Skeletal muscle tissue (tissue), 5 donors: Measurements from ENCODE around the gene DHX30. TPM values are rescaled to one million over a fixed set of nuclear protein-coding genes. Genes with fewer than 3 reads are reported as not detected.

ENCODE experiments used
- H3K27ac ChIP-seq: one replicate; pipeline ENCODE4 v1.7.0; 2013; ENCODE audit warnings: mild to moderate bottlenecking, low read depth, low read length, inconsistent platforms
- H3K27me3 ChIP-seq, 3 donors: one replicate each; pipeline ENCODE4 v1.7.0; 2013; ENCODE audit warnings: low read length in 3 of 3; ENCODE audit not compliant: control insufficient read depth in 3 of 3, insufficient read depth in 3 of 3
- H3K36me3 ChIP-seq, 3 donors: one replicate each; pipeline ENCODE4 v1.7.0; 2013; ENCODE audit warnings: low read length in 3 of 3; ENCODE audit not compliant: control insufficient read depth in 3 of 3, insufficient read depth in 3 of 3
- H3K4me1 ChIP-seq, 3 donors: one replicate each; pipeline ENCODE4 v1.7.0; 2013; ENCODE audit warnings: low read length in 3 of 3, mild to moderate bottlenecking in 3 of 3; ENCODE audit not compliant: control insufficient read depth in 3 of 3, insufficient read depth in 3 of 3
- H3K4me3 ChIP-seq, 3 donors: one replicate each; pipeline ENCODE4 v1.7.0; 2013; ENCODE audit warnings: low read length in 3 of 3
- H3K9ac ChIP-seq, 3 donors: one replicate each; pipeline ENCODE4 v1.7.0; 2013; ENCODE audit warnings: low read length in 3 of 3, mild to moderate bottlenecking in 3 of 3, moderate library complexity in 2 of 3, low read depth in 1 of 3
- H3K9me3 ChIP-seq, 3 donors: one replicate each; pipeline ENCODE4 v1.7.0; 2013; ENCODE audit warnings: low read length in 3 of 3; ENCODE audit not compliant: control insufficient read depth in 3 of 3
- small RNA-seq: library from RNA; depleted of rRNA; stranded (forward); fragments of <200 nt; gene quantifications from one replicate; pipeline ENCODE3, GENCODE V24; 2014
- total RNA-seq: library from RNA; depleted of rRNA; stranded (reverse); fragments of >200 nt; gene quantifications from one replicate; pipeline ENCODE4 v1.2.3, GENCODE V29; 2014
- donor health status: Osteomylitis.

Gene DHX30
- total RNA-seq, 1 donor from 2014 or later: 39.7 TPM

DNA sequence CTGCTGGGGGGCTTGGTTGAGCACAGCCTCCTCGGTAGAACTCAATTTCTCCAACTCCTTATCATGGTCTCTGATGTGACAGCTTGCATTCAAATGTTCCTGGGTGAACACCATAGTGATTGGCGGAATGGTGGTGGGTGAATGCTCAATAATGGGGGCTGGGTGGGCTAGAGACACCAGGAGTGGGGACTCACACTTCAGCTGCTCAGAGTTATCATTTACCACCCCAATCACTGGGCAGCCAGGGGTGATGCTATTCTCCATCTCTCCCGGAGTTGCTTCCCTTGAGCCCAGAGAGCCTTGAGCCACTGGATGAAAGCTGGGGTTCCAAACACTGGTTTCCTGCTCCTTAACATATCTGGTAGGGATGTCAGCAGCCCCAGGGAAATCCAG, 88.7 kb downstream of the DHX30 start:
- Histone ChIP-seq H3K27me3 (no peaks in the 10 kb centered on the region), H3K36me3 (peaks cover 8 to 15% (median 12%) of the 10 kb centered on the region in 3 donors), H3K9me3 (no peaks in the 10 kb centered on the region), H3K4me1 (peaks cover 22 to 33% (median 23%) of the 10 kb centered on the region in 3 donors), H3K9ac (peak overlapping the region in 1 of 3 donors; percentile 40), H3K27ac (peak overlapping the region; percentile 59), H3K4me3 (peak overlapping the region in 1 of 3 donors; percentile 2)

DNA sequence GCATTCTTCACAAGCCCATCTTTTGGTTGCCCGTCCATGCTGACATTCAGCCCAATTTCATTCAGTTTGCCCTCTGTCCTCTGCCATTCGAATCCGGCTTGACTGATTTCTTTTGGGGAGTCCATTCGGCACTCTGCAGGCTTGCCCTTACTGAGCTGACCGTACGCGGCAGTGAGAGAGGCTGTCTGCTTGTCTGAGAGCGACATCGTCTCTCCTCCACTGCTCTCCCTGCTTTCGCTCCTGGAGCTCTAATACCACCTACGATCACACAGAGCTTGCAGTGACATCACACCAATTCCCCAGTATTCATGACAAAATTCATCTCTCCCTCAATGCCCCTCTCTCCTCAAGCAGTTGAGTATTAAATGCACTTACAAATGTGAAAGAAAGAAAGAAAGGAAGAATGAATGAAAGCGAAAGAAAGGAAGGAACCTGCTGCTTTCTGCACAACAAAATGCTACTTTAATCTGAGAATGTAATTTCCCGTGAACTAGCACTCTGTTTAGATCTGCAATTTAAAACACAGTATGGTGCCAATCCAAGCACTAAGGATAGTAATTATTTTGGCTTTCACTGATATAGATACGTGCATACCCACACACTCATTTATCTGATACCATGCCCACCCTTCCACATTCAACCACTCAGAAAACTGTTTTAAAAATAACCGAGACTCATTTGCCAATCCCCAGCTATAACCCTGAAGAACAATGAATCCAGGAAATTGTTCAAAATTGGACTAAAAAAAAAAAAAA, 89.5 kb downstream of the DHX30 start:
- Histone ChIP-seq H3K9me3 (no peaks in the 10 kb centered on the region), H3K36me3 (peaks cover 8 to 15% (median 14%) of the 10 kb centered on the region in 3 donors), H3K4me3 (no peak overlapping the region), H3K27ac (no peak overlapping the region), H3K4me1 (peaks cover 22 to 33% (median 23%) of the 10 kb centered on the region in 3 donors), H3K27me3 (no peaks in the 10 kb centered on the region), H3K9ac (no peak overlapping the region)

DNA sequence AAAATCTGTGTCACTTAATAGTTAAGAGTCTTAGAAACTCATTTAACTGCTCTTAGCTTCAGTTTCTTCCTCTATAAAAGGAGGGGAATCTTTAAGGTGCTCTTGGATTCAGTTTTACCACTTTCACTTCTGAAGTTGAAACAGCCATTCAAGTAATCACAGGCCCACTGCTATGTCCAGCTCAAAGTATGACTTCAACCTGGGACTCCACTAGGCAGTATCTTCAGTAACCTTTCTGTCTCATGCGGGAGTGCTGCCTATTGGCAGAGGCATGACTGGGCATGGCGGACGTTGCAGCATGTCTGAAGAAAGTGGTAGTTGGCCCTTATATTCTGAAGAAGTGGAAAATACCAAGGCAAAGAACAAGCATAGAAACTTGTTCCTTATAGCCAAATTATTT, 92.3 kb downstream of the DHX30 start:
- Histone ChIP-seq H3K4me1 (peaks cover 20 to 22% (median 22%) of the 10 kb centered on the region in 3 donors), H3K36me3 (peaks cover 12 to 20% (median 18%) of the 10 kb centered on the region in 3 donors), H3K27ac (no peak overlapping the region), H3K4me3 (no peak overlapping the region), H3K9ac (no peak overlapping the region), H3K9me3 (no peaks in the 10 kb centered on the region), H3K27me3 (no peaks in the 10 kb centered on the region)

DNA sequence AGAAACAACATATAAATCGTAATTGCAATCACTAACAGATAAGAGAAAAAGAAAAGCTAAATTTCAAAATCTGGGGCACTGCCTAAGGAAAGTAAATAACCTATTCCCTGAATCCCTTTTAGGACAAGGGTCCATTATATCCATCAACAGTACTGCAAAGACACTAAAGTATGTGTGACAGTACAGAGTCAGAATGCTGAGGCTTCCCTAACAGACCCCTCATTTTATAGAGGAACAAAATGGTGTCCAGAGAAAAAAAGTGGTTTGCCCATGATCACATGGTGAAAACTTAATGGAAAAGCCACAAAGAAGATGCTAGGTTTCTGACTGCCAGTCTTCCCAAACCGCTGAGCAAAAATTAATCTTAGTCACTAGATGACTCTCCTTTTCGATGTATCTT, 93.8 kb downstream of the DHX30 start:
- Histone ChIP-seq H3K27me3 (no peaks in the 10 kb centered on the region), H3K36me3 (peaks cover 11 to 26% (median 21%) of the 10 kb centered on the region in 3 donors), H3K9ac (no peak overlapping the region), H3K27ac (no peak overlapping the region), H3K9me3 (no peaks in the 10 kb centered on the region), H3K4me3 (no peak overlapping the region), H3K4me1 (peaks cover 6 to 8% (median 7%) of the 10 kb centered on the region in 3 donors)

DNA sequence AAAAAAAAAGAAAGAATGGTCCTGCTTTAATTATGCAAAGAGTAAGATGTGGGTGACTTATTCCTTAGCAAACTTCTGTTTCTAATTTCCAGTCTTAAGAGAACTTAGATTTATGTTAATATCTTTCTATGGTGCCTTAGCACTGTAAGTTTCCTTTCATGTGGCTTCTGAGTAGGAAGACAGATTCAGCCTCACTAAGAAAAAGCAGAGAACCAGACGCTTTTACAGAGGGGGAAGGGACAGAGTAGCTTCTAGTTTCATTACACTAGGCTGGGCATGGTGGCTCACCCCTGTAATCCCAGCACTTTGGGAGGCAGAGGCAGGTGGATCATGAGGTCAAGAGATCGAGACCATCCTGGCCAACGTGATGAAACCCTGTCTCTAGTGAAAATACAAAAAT, 95.0 kb downstream of the DHX30 start:
- Histone ChIP-seq H3K36me3 (peaks cover 7 to 26% (median 16%) of the 10 kb centered on the region in 3 donors), H3K9me3 (no peaks in the 10 kb centered on the region), H3K4me3 (no peak overlapping the region), H3K27ac (no peak overlapping the region), H3K27me3 (no peaks in the 10 kb centered on the region), H3K9ac (no peak overlapping the region), H3K4me1 (no peaks in the 10 kb centered on the region)

DNA sequence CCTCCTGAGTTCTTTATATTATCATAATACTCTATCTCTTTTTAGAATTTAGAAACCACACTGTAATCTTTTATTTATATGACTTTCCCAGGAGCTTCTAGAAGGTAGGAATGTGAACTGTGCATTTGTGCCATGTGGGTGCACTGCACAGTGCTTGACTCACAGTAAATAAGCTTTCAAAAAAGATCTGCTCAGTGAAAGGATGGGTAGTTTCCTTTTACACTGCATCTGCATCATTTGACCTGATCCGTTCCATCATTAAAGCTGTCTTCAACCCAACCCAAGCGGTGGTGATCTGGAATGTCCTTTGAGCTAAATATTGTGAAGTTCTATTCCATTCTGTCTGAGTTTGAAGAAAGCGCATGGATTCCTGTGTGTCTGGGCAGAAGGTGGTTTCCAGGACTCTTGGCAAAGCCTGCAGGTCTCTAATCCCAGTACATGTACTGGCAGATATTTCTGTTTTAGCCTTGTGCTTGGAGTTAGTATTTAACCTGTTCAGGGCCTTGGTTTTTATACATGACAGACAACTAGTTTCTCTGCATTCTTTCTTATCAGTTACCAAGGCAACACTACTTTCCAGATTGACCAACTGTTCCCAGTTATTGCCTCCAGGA, 96.7 kb downstream of the DHX30 start:
- Histone ChIP-seq H3K36me3 (peaks cover 7 to 24% (median 17%) of the 10 kb centered on the region in 3 donors), H3K27ac (no peak overlapping the region), H3K27me3 (no peaks in the 10 kb centered on the region), H3K9me3 (no peaks in the 10 kb centered on the region), H3K4me3 (no peak overlapping the region), H3K9ac (no peak overlapping the region), H3K4me1 (no peaks in the 10 kb centered on the region)

Small RNA genes lying within 50 kb of the gene (small RNA-seq; reads per million reads assigned to genes)
- gene MIR1226 (0.19 reads per million), gene RF02271 (not detected)

Other genes starting within 250 kb of the DHX30 start
- 1.0 TPM for gene CSPG5, start 224.3 kb upstream of the DHX30 start, total RNA-seq
- gene SMARCC1, start 21.2 kb upstream of the DHX30 start, total RNA-seq: 75.2 TPM
- gene MAP4, start 213.3 kb downstream of the DHX30 start, total RNA-seq: 106 TPM